Caco-2 (cell line): ENCODE measurements around the gene XKR7. TPM values are rescaled to one million over a fixed set of nuclear protein-coding genes. Genes with fewer than 3 reads are reported as not detected.

Source experiments
- BruUV-seq: library from RNA; stranded (reverse); fragments of 400-500 nt; replicated peaks from 2 replicates; lab custom pipeline; 2021; lab: Mats Ljungman, UMichigan
- CTCF ChIA-PET: fragments of 300-600 bp; sonication (Branson Sonifier 250); formaldehyde crosslinking; loops from one replicate; lab custom pipeline; 2022; ENCODE audit warnings: antibody characterized with exemption; lab: Charles Lee
- POLR2A ChIA-PET: fragments of 300-600 bp; sonication (Branson Sonifier 250); formaldehyde crosslinking; loops from one replicate; lab custom pipeline; 2022; ENCODE audit warnings: antibody characterized with exemption; lab: Charles Lee
- DNase-seq, 2 experiments: peaks; one replicate each; pipeline versions ENCODE4 v3.0.0 to v3.0.0-alpha.2; 2020 to 2022
- H3K27me3 ChIP-seq: replicated peaks from 2 replicates; pipeline ENCODE4 v1.6.0; 2011; ENCODE audit warnings: low read length; ENCODE audit not compliant: control insufficient read depth, insufficient read depth
- H3K36me3 ChIP-seq: 2 replicates; pipeline ENCODE4 v1.5.1; 2011; ENCODE audit warnings: low read length; ENCODE audit not compliant: control insufficient read depth, insufficient read depth
- H3K4me1 ChIP-seq: fragments of 250-450 bp; sonication (Bioruptor Pico); 2 replicates; pipeline ENCODE4 v1.5.1; 2020; ENCODE audit warnings: mild to moderate bottlenecking
- H3K4me3 ChIP-seq: 2 replicates; pipeline ENCODE4 v1.5.1; 2011; ENCODE audit warnings: low read depth, mild to moderate bottlenecking, control low read depth, low read length
- H3K9me3 ChIP-seq: fragments of 250-450 bp; sonication (Bioruptor Pico); 2 replicates; pipeline ENCODE4 v1.5.1; 2020; ENCODE audit warnings: mild to moderate bottlenecking, moderate library complexity
- H3K27ac Mint-ChIP-seq: one replicate; pipeline ENCODE4 v1.8.0; 2022; ENCODE audit warnings: mixed read lengths; ENCODE audit not compliant: unreplicated experiment
- H3K27me3 Mint-ChIP-seq: one replicate; pipeline ENCODE4 v1.8.0; 2022; ENCODE audit warnings: mixed read lengths; ENCODE audit not compliant: insufficient read depth, unreplicated experiment
- H3K36me3 Mint-ChIP-seq: one replicate; pipeline ENCODE4 v1.8.0; 2022; ENCODE audit warnings: mild to moderate bottlenecking, mixed read lengths; ENCODE audit not compliant: insufficient read depth, unreplicated experiment
- H3K4me1 Mint-ChIP-seq: one replicate; pipeline ENCODE4 v1.8.0; 2022; ENCODE audit warnings: low read depth, mixed read lengths; ENCODE audit not compliant: unreplicated experiment
- H3K4me3 Mint-ChIP-seq: one replicate; pipeline ENCODE4 v1.8.0; 2022; ENCODE audit warnings: mild to moderate bottlenecking, moderate library complexity, mixed read lengths; ENCODE audit not compliant: unreplicated experiment
- H3K9me3 Mint-ChIP-seq: one replicate; pipeline ENCODE4 v1.8.0; 2022; ENCODE audit warnings: mixed read lengths; ENCODE audit not compliant: unreplicated experiment
- CTCF ChIP-seq, 2 experiments: fragments of 200-600 bp in 1 of 2; IDR thresholded peaks; 1 replicate in 1 of 2; 2 replicates in 1 of 2; pipeline versions ENCODE4 v1.5.1 to v1.8.0; 2011 to 2022; ENCODE audit warnings: antibody characterized with exemption in 1 of 2, control low read depth in 1 of 2, inconsistent platforms in 1 of 2, low read depth in 1 of 2, low read length in 1 of 2, mild to moderate bottlenecking in 1 of 2, moderate library complexity in 1 of 2; ENCODE audit not compliant: insufficient read depth in 1 of 2, severe bottlenecking in 1 of 2, unreplicated experiment in 1 of 2
- intact Hi-C: fragments of 100-400 bp; cut with micrococcal nuclease; formaldehyde crosslinking; loops from one replicate; pipeline ENCODE4 v1.10.0; 2022; ENCODE audit not compliant: unreplicated experiment
- total RNA-seq: library from RNA; stranded (reverse); gene quantifications from 2 replicates; pipeline ENCODE4 v1.2.3, GENCODE V29; 2022

Gene XKR7
- total RNA-seq, 1 experiment from 2014 or later: not detected

- TF ChIP-seq CTCF (IDR thresholded peaks at IDR 0.05; ENCODE audit: insufficient read depth in 1 of 2, low read depth in 1 of 2, low read length in 1 of 2, severe bottlenecking in 1 of 2, unreplicated experiment in 1 of 2): no peak
- peak overlapping the region; percentile 44 for H3K4me3 Mint-ChIP-seq
- Histone ChIP-seq H3K4me3 (no peak overlapping the region), H3K27me3 (peaks cover 7% of the 10 kb centered on the region), H3K4me1 (no peaks in the 10 kb centered on the region), H3K36me3 (no peaks in the 10 kb centered on the region), H3K9me3 (0 out of 2 replicates have a peak, but pooled peaks cover 10% of the 10 kb centered on the region)
- no peaks in the 10 kb centered on the region for H3K4me1 Mint-ChIP-seq
- intact Hi-C loops: no loop called here
- H3K27me3 Mint-ChIP-seq: peaks cover 38% of the 10 kb centered on the region
- no peaks in the 10 kb centered on the region for H3K36me3 Mint-ChIP-seq
- ChIA-PET POLR2A (no interaction called here), CTCF (interaction anchor here (1.2 kb wide), 1 partner anchor 34 kb away, joined by 3 read pairs; no protein-coding TSS in a partner anchor)
- BruUV-seq: no TSS peak
- no peaks in the 10 kb centered on the region for H3K9me3 Mint-ChIP-seq
- DNase-seq: no peak
- no peak overlapping the region for H3K27ac Mint-ChIP-seq
Observed at GRCh38 chr20:32051720-32052089, 83.8 kb downstream of the XKR7 start.

GRCh38 chr20:32052090-32052777 is 84.3 kb downstream of the XKR7 start, which contains the start of gene HCK:
Gene HCK, plus strand, starts transcription at chr20:32052242.
- Mint-ChIP-seq H3K27me3 (peaks cover 36% of the 10 kb centered on the region), H3K36me3 (no peaks in the 10 kb centered on the region), H3K4me1 (no peaks in the 10 kb centered on the region), H3K4me3 (peak within 1 kb of the TSS; percentile 44), H3K9me3 (no peaks in the 10 kb centered on the region), H3K27ac (no peak within 1 kb of the TSS)
- H3K9me3 ChIP-seq: 0 out of 2 replicates have a peak, but pooled peaks cover 10% of the 10 kb centered on the region
- peak in 1 of 2 experiments; percentile 42 for DNase-seq
- intact Hi-C loops: no loop called here
- ChIA-PET POLR2A (no interaction called here), CTCF (interaction anchor here (0.7 to 1.2 kb wide), 2 partner anchors 20 to 34 kb away, joined by 3 read pairs; no protein-coding TSS in a partner anchor)
- TF ChIP-seq CTCF (IDR thresholded peaks at IDR 0.05; ENCODE audit: insufficient read depth in 1 of 2, low read depth in 1 of 2, low read length in 1 of 2, severe bottlenecking in 1 of 2, unreplicated experiment in 1 of 2): no peak
- H3K4me1 ChIP-seq: no peaks in the 10 kb centered on the region
- H3K36me3 ChIP-seq: no peaks in the 10 kb centered on the region
- no TSS peak for BruUV-seq
- 0 out of 2 replicates have a peak within 1 kb of the TSS, but pooled peaks have one; percentile 5 for H3K4me3 ChIP-seq
- H3K27me3 ChIP-seq: peaks cover 7% of the 10 kb centered on the region

GRCh38 chr20:32052778-32053362 is 84.9 kb downstream of the XKR7 start:
- H3K27me3 ChIP-seq: peaks cover 7% of the 10 kb centered on the region
- TF ChIP-seq CTCF (IDR thresholded peaks at IDR 0.05; ENCODE audit: insufficient read depth in 1 of 2, low read depth in 1 of 2, low read length in 1 of 2, severe bottlenecking in 1 of 2, unreplicated experiment in 1 of 2): no peak
- DNase-seq: peak in 1 of 2 experiments; percentile 50
- BruUV-seq: no TSS peak
- Mint-ChIP-seq H3K27ac (no peak overlapping the region), H3K9me3 (no peaks in the 10 kb centered on the region), H3K36me3 (no peaks in the 10 kb centered on the region), H3K4me3 (no peak overlapping the region), H3K4me1 (no peaks in the 10 kb centered on the region), H3K27me3 (peaks cover 33% of the 10 kb centered on the region)
- H3K4me3 ChIP-seq: no peak overlapping the region
- intact Hi-C loops: no loop called here
- ChIA-PET POLR2A (no interaction called here), CTCF (interaction anchor here (0.7 to 1.2 kb wide), 3 partner anchors 21 to 35 kb away, joined by 3 read pairs; no protein-coding TSS in a partner anchor)
- 0 out of 2 replicates have a peak, but pooled peaks cover 10% of the 10 kb centered on the region for H3K9me3 ChIP-seq
- H3K4me1 ChIP-seq: no peaks in the 10 kb centered on the region
- no peaks in the 10 kb centered on the region for H3K36me3 ChIP-seq
